Measurements from ENCODE around the gene RPS16. TPM values are rescaled to one million over a fixed set of nuclear protein-coding genes. Genes with fewer than 3 reads are reported as not detected.

RPS16 gene
- total and polyA plus RNA-seq, 2 of the 13 experiments (the other 11 are each of a cell fraction or from before 2014, with no cell fraction given) = 488 to 2,583 TPM

- TF ChIP-seq, protein P1, sequence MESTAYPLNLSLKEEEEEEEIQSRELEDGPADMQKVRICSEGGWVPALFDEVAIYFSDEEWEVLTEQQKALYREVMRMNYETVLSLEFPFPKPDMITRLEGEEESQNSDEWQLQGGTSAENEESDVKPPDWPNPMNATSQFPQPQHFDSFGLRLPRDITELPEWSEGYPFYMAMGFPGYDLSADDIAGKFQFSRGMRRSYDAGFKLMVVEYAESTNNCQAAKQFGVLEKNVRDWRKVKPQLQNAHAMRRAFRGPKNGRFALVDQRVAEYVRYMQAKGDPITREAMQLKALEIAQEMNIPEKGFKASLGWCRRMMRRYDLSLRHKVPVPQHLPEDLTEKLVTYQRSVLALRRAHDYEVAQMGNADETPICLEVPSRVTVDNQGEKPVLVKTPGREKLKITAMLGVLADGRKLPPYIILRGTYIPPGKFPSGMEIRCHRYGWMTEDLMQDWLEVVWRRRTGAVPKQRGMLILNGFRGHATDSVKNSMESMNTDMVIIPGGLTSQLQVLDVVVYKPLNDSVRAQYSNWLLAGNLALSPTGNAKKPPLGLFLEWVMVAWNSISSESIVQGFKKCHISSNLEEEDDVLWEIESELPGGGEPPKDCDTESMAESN (CRISPR knock-in tag; conservative IDR thresholded peaks at IDR 0.05) = peak; percentile 50; the same call in 1 of the 2 replicates
- TF ChIP-seq NR1H2 (CRISPR knock-in tag; IDR thresholded peaks at IDR 0.05; ENCODE audit: borderline replicate concordance, low read depth) (peak; percentile 25; the same call in 1 of the 2 replicates), ZNF431 (CRISPR knock-in tag; IDR thresholded peaks at IDR 0.05; ENCODE audit: borderline replicate concordance, low read depth) (no peak), ZBTB21 (CRISPR knock-in tag; IDR thresholded peaks at IDR 0.05) (peak; percentile 87), EZH2 (conservative IDR thresholded peaks at IDR 0.05; ENCODE audit: low read depth, low read length) (no peak), SMAD9 (CRISPR knock-in tag; IDR thresholded peaks at IDR 0.05) (no peak), XBP1 (CRISPR knock-in tag; IDR thresholded peaks at IDR 0.05) (no peak), KLF6 (CRISPR knock-in tag; IDR thresholded peaks at IDR 0.05) (no peak), ZNF44 (CRISPR knock-in tag; IDR thresholded peaks at IDR 0.05) (peak; percentile 68; the same call in 1 of the 2 replicates), ZFP37 (CRISPR knock-in tag; IDR thresholded peaks at IDR 0.05; ENCODE audit: borderline replicate concordance) (no peak), ZBTB43 (CRISPR knock-in tag; conservative IDR thresholded peaks at IDR 0.05) (peak; percentile 78; the same call in 1 of the 2 replicates), KMT2B (CRISPR knock-in tag; IDR thresholded peaks at IDR 0.05) (peak; percentile 61; the same call in 1 of the 2 replicates), ZNF782 (CRISPR knock-in tag; IDR thresholded peaks at IDR 0.05; ENCODE audit: borderline replicate concordance) (peak; percentile 67; the same call in 1 of the 2 replicates), DMAP1 (CRISPR knock-in tag; IDR thresholded peaks at IDR 0.05) (peak; percentile 83), IKZF5 (CRISPR knock-in tag; IDR thresholded peaks at IDR 0.05) (peak; percentile 34; the same call in 1 of the 2 replicates)
- TF ChIP-seq, protein P2, sequence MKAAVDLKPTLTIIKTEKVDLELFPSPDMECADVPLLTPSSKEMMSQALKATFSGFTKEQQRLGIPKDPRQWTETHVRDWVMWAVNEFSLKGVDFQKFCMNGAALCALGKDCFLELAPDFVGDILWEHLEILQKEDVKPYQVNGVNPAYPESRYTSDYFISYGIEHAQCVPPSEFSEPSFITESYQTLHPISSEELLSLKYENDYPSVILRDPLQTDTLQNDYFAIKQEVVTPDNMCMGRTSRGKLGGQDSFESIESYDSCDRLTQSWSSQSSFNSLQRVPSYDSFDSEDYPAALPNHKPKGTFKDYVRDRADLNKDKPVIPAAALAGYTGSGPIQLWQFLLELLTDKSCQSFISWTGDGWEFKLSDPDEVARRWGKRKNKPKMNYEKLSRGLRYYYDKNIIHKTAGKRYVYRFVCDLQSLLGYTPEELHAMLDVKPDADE (CRISPR knock-in tag; IDR thresholded peaks at IDR 0.05) = peak; percentile 61; the same call in 1 of the 2 replicates
- TF ChIP-seq, protein P3, sequence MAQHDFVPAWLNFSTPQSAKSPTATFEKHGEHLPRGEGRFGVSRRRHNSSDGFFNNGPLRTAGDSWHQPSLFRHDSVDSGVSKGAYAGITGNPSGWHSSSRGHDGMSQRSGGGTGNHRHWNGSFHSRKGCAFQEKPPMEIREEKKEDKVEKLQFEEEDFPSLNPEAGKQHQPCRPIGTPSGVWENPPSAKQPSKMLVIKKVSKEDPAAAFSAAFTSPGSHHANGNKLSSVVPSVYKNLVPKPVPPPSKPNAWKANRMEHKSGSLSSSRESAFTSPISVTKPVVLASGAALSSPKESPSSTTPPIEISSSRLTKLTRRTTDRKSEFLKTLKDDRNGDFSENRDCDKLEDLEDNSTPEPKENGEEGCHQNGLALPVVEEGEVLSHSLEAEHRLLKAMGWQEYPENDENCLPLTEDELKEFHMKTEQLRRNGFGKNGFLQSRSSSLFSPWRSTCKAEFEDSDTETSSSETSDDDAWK (CRISPR knock-in tag; IDR thresholded peaks at IDR 0.05) = no peak
- TF ChIP-seq, protein P4, sequence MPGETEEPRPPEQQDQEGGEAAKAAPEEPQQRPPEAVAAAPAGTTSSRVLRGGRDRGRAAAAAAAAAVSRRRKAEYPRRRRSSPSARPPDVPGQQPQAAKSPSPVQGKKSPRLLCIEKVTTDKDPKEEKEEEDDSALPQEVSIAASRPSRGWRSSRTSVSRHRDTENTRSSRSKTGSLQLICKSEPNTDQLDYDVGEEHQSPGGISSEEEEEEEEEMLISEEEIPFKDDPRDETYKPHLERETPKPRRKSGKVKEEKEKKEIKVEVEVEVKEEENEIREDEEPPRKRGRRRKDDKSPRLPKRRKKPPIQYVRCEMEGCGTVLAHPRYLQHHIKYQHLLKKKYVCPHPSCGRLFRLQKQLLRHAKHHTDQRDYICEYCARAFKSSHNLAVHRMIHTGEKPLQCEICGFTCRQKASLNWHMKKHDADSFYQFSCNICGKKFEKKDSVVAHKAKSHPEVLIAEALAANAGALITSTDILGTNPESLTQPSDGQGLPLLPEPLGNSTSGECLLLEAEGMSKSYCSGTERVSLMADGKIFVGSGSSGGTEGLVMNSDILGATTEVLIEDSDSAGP (CRISPR knock-in tag; IDR thresholded peaks at IDR 0.05; ENCODE audit: borderline replicate concordance) = peak; percentile 91
- TF ChIP-seq, protein P5, sequence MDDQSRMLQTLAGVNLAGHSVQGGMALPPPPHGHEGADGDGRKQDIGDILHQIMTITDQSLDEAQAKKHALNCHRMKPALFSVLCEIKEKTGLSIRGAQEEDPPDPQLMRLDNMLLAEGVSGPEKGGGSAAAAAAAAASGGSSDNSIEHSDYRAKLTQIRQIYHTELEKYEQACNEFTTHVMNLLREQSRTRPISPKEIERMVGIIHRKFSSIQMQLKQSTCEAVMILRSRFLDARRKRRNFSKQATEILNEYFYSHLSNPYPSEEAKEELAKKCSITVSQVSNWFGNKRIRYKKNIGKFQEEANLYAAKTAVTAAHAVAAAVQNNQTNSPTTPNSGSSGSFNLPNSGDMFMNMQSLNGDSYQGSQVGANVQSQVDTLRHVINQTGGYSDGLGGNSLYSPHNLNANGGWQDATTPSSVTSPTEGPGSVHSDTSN (CRISPR knock-in tag; IDR thresholded peaks at IDR 0.05; ENCODE audit: borderline replicate concordance) = no peak
Observed at GRCh38 chr19:39390751-39391437, 44.9 kb downstream of the RPS16 start, which contains the start of the genes MED29 and PAF1 (continued).

Measured in HepG2 (cell line).